Gastroesophageal sphincter (tissue), 4 donors: ENCODE data around the gene ZNF236. TPM values are rescaled to one million over a fixed set of nuclear protein-coding genes. Genes with fewer than 3 reads are reported as not detected.

Experiments used
- ATAC-seq: fragments of 150-250 bp; one replicate; pipeline ENCODE4 v1.9.1; 2016; ENCODE audit warnings: mild to moderate bottlenecking, moderate library complexity
- H3K27ac ChIP-seq, 4 donors: fragments of 200-600 bp; sonication (generic) in 3 of 4; 1 replicate in 3 of 4; 2 replicates in 1 of 4; pipeline ENCODE4 v1.5.1; 2016 to 2019
- H3K27me3 ChIP-seq: fragments of 200-600 bp; sonication (generic); one replicate; pipeline ENCODE4 v1.5.1; 2019
- H3K36me3 ChIP-seq, 2 donors: fragments of 200-600 bp; sonication (generic); one replicate each; pipeline ENCODE4 v1.5.1; 2019; ENCODE audit warnings: control low read depth in 1 of 2
- H3K4me1 ChIP-seq, 3 donors: fragments of 200-600 bp; sonication (generic); 1 replicate in 2 of 3; 2 replicates in 1 of 3; pipeline ENCODE4 v1.5.1; 2016 to 2019; ENCODE audit warnings: control low read depth in 2 of 3
- H3K4me3 ChIP-seq, 2 donors: fragments of 200-600 bp; sonication (generic); one replicate each; pipeline ENCODE4 v1.5.1; 2019; ENCODE audit warnings: mild to moderate bottlenecking in 1 of 2, moderate library complexity in 1 of 2
- H3K9me3 ChIP-seq, 3 donors: fragments of 200-600 bp; sonication (generic); one replicate each; pipeline ENCODE4 v1.5.1; 2017 to 2019; ENCODE audit warnings: control low read depth in 2 of 3
- EP300 ChIP-seq: sonication (generic); formaldehyde crosslinking; IDR thresholded peaks from one replicate; pipeline ENCODE4 v1.6.1; 2017; ENCODE audit warnings: antibody characterized with exemption, mild to moderate bottlenecking
- POLR2A ChIP-seq, 2 donors: fragments of 450-650 bp; IDR thresholded peaks; one replicate each; pipeline ENCODE4 v1.6.1; 2017; ENCODE audit warnings: antibody characterized with exemption in 2 of 2, mild to moderate bottlenecking in 2 of 2, moderate library complexity in 1 of 2
- POLR2AphosphoS5 ChIP-seq: sonication (generic); formaldehyde crosslinking; IDR thresholded peaks from one replicate; pipeline ENCODE4 v1.6.1; 2017; ENCODE audit warnings: antibody characterized with exemption
- WGBS, 2 donors: methylation state at CpG; one replicate each; pipeline ENCODE4 v1.1.5; 2018; ENCODE audit warnings: low coverage in 1 of 2; 5-methylcytosine and 5-hydroxymethylcytosine counted together
- total RNA-seq, 4 donors: library from RNA; depleted of rRNA; stranded (reverse); fragments of >200 nt; gene quantifications; one replicate each; pipeline ENCODE4 v1.1.0, GENCODE V29; 2016
- TF ChIP-seq, protein P1 (sequence below), 4 experiments: fragments of 200-600 bp in 2 of 4; fragments of 450-650 bp in 2 of 4; sonication (generic) in 1 of 4; IDR thresholded peaks; one replicate each; pipeline ENCODE4 v1.5.1; 2017 to 2019; ENCODE audit warnings: antibody characterized with exemption in 4 of 4, mild to moderate bottlenecking in 2 of 4, moderate library complexity in 2 of 4

ZNF236 gene
- total RNA-seq, 4 donors from 2014 or later: 8.5 to 26.8 (median 16.8) TPM

DNA sequence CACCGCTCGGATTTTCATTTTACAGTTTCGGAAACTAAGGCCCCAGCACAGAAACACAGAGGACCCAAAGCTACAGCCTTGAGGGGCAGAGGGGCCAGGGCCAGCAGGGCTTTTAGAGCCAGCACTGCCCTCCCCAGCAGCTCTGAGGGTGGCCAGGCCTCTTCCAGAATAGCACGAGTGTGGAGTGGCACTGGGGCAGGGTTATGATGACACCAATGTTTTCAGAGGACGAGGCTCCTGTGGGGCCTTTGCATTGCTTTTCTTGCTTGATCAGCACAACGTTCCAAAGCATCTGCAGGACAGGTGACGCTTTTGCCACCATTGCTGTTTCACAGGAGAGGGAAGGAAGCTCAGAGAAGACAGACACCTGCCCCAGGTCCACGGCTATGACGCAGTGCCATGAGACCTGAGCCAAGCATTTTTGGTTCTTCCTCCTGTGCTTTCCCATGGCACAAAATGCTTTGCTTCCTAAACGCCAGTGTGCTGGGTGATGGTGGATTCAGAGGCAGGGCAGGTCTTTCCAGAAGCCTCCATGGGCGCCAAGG, 183.4 kb downstream of the ZNF236 start:
- Histone ChIP-seq H3K9me3 (no peaks in the 10 kb centered on the region), H3K4me3 (no peak overlapping the region), H3K27ac (peak overlapping the region in 2 of 4 donors; percentile 14 to 36), H3K4me1 (peaks cover 0 to 9% (median 0%) of the 10 kb centered on the region in 3 donors), H3K36me3 (peaks cover 0 to 20% of the 10 kb centered on the region in 2 donors), H3K27me3 (no peaks in the 10 kb centered on the region)
- ATAC-seq: no peak
- TF ChIP-seq, protein P1, sequence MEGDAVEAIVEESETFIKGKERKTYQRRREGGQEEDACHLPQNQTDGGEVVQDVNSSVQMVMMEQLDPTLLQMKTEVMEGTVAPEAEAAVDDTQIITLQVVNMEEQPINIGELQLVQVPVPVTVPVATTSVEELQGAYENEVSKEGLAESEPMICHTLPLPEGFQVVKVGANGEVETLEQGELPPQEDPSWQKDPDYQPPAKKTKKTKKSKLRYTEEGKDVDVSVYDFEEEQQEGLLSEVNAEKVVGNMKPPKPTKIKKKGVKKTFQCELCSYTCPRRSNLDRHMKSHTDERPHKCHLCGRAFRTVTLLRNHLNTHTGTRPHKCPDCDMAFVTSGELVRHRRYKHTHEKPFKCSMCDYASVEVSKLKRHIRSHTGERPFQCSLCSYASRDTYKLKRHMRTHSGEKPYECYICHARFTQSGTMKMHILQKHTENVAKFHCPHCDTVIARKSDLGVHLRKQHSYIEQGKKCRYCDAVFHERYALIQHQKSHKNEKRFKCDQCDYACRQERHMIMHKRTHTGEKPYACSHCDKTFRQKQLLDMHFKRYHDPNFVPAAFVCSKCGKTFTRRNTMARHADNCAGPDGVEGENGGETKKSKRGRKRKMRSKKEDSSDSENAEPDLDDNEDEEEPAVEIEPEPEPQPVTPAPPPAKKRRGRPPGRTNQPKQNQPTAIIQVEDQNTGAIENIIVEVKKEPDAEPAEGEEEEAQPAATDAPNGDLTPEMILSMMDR (IDR thresholded peaks at IDR 0.05): no peak
- no peak for TF ChIP-seq EP300
- TF ChIP-seq POLR2A (IDR thresholded peaks at IDR 0.05): no peak
- TF ChIP-seq POLR2AphosphoS5: no peak
- WGBS, 2 donors: 78 to 80% methylated on average over 3 to 7 of the region's 11 CpGs

DNA sequence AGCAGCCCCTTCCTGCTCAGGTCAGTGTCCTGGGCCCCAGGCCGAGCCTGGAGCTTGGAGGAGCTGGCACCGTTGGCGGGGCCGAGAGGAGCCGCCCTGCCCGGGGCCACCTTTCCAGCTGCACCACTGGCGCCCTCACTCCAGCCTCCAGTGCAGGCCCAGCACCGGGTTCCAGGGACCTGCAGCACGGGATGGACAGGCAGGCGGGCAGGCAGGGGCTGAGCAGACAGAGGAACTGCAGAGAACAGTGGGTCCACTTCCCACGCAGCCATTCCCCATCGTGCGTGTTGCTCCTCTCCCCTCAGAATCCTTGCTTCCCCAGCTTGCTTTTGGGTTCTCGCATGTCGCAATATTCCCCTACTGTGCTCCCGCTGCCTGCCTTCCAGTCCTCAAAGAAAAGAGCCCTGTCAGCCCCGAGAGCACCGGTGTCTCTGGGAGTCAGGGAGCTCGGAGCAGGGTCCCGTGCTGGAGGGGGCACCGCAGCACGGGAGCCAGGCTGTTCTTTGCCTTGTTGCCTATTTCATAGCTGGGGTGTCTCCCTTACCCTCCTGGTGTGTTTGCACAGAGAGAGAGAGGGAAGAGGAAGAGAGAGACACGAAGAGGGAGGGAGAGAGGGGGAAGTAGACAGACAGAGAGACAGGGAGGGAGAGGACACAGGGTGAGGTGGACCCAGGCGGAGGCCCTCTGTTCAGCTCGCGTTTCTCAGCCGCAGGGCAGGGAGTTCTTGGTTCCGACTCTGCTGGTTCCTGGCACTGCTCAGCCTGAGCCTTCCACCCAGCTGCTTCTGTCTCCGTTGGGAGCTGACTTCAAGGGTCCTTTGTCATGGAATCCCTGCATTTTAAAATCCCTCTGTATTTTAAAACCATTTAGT, 184.2 kb downstream of the ZNF236 start:
- TF ChIP-seq POLR2AphosphoS5: no peak
- TF ChIP-seq, protein P1 (IDR thresholded peaks at IDR 0.05): no peak
- no peak for TF ChIP-seq EP300
- no peak for TF ChIP-seq POLR2A (IDR thresholded peaks at IDR 0.05)
- ATAC-seq: peak; percentile 37
- Histone ChIP-seq H3K27me3 (no peaks in the 10 kb centered on the region), H3K9me3 (no peaks in the 10 kb centered on the region), H3K27ac (peak overlapping the region in 1 of 4 donors; percentile 36), H3K4me3 (no peak overlapping the region), H3K36me3 (peaks cover 0 to 20% of the 10 kb centered on the region in 2 donors), H3K4me1 (peaks cover 0 to 4% (median 0%) of the 10 kb centered on the region in 3 donors)
- WGBS, 2 donors: 48 to 54% methylated on average over 5 to 6 of the region's 29 CpGs

DNA sequence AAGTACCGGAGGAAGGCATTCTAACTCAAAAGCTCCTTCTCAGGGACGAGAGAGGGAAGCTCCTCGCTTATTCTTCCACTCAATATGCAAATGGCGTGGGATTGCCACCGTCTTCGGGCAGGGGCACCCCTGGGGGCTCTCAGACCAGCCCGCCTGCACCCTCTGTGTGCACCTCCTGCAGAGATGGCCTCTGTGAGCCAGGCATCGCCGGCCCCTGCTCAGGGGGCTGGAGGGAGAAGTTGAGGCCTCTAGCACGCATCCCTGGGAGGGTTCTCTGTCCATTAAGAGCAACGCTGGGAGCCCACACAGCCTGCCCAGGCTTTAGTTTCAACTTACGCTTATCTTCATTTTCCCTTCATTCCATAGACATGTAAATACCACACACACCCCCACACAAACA, 184.9 kb downstream of the ZNF236 start:
- peak overlapping the region in 1 of 4 donors; percentile 36 for H3K27ac ChIP-seq
- H3K36me3 ChIP-seq: peaks cover 0 to 20% of the 10 kb centered on the region in 2 donors
- no peaks in the 10 kb centered on the region for H3K27me3 ChIP-seq
- H3K4me1 ChIP-seq: peaks cover 0 to 4% (median 0%) of the 10 kb centered on the region in 3 donors
- no peak for ATAC-seq
- TF ChIP-seq POLR2AphosphoS5 (no peak), POLR2A (IDR thresholded peaks at IDR 0.05) (no peak), EP300 (no peak)
- TF ChIP-seq, protein P1 (IDR thresholded peaks at IDR 0.05): no peak
- WGBS, 2 donors: 76% methylated on average over 9 of the region's 12 CpGs; no CpG with 5 or more reads in 1 of the 2 donors
- H3K9me3 ChIP-seq: no peaks in the 10 kb centered on the region
- no peak overlapping the region for H3K4me3 ChIP-seq

DNA sequence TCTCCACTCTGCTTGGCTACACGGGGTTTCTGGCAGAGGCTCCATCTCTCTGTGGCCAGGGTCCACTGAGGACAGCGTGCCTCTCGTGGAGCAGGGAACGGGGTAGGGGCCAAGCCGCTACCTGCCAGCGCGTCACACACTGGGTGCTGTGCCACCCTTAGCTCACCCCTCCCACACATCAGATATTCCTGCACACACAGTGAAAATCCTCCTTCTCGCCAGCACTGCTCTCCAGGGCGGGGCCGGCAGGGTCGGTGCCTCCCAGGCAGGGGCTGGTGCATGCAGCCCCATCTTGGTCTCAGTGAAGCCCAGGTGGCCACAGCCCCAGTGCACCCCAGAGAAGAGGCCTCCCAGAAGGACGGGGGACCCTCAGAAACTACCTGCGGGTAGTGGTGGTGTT, 185.6 kb downstream of the ZNF236 start:
- peaks cover 0 to 20% of the 10 kb centered on the region in 2 donors for H3K36me3 ChIP-seq
- H3K4me3 ChIP-seq: no peak overlapping the region
- H3K27me3 ChIP-seq: no peaks in the 10 kb centered on the region
- no peaks in the 10 kb centered on the region for H3K9me3 ChIP-seq
- WGBS, 2 donors: 80 to 88% methylated on average over 1 to 3 of the region's 13 CpGs
- H3K27ac ChIP-seq: no peak overlapping the region
- no peak for ATAC-seq
- TF ChIP-seq EP300 (no peak), POLR2AphosphoS5 (no peak), POLR2A (IDR thresholded peaks at IDR 0.05) (no peak)
- TF ChIP-seq, protein P1 (IDR thresholded peaks at IDR 0.05): no peak
- H3K4me1 ChIP-seq: peaks cover 0 to 8% (median 0%) of the 10 kb centered on the region in 3 donors
